ENCODE data around the gene RNF112. TPM values are rescaled to one million over a fixed set of nuclear protein-coding genes. Genes with fewer than 3 reads are reported as not detected.
"Not testable (repeated sequence)": the region's sequence is repeated elsewhere in the genome, so short reads cannot be mapped to it uniquely, and the experiment has no call there.

Gene RNF112
- total RNA-seq, 3 donors from 2014 or later: 2.4 to 13.4 (median 3.4) TPM

DNA sequence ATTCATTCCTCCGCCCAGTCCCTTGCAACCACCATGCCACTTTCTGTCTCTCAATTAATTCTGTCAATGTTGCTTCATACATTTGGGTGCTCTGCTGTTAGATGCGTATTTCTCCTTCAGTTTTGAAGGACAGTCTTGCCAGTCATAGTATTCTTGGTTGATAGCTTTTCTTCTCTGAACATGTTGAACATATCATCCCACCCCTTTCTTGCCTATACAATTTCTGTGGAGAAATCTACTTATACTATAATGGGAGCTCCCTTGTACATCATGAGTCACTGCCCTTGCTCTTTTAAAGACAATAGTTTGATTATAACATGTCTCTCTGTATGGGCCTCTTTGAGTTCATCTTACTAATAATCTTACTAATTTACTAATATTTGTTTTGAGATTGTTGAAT, 34.1 kb downstream of the RNF112 start:
- H3K4me1 ChIP-seq (ENCODE audit: low read depth): no peaks in the 10 kb centered on the region
- TF ChIP-seq CTCF (IDR thresholded peaks at IDR 0.05): no peak
- intact Hi-C loops (cut with DNase I, micrococcal nuclease): loop anchor here (5.0 kb wide), 1 partner anchor 83 kb away; the partner anchor contains the start of gene B9D1 (in 2 of the 2)
- H3K36me3 ChIP-seq (ENCODE audit: low read depth): no peaks in the 10 kb centered on the region
- DNase-seq (no peak), ATAC-seq (no peak)
- H3K9me3 ChIP-seq: peaks cover 2% of the 10 kb centered on the region
- no peak overlapping the region for H3K4me3 ChIP-seq

GRCh38 chr17:19446577-19446976, 35.5 kb downstream of the RNF112 start:
- H3K4me1 ChIP-seq (ENCODE audit: low read depth); ATAC-seq; H3K9me3 ChIP-seq; H3K4me3 ChIP-seq; H3K36me3 ChIP-seq (ENCODE audit: low read depth); DNase-seq: not testable (repeated sequence)
- intact Hi-C loops (cut with DNase I, micrococcal nuclease): loop anchor here (5.0 kb wide), 1 partner anchor 84 kb away; the partner anchor contains the start of gene B9D1 (in 2 of the 2)

DNA sequence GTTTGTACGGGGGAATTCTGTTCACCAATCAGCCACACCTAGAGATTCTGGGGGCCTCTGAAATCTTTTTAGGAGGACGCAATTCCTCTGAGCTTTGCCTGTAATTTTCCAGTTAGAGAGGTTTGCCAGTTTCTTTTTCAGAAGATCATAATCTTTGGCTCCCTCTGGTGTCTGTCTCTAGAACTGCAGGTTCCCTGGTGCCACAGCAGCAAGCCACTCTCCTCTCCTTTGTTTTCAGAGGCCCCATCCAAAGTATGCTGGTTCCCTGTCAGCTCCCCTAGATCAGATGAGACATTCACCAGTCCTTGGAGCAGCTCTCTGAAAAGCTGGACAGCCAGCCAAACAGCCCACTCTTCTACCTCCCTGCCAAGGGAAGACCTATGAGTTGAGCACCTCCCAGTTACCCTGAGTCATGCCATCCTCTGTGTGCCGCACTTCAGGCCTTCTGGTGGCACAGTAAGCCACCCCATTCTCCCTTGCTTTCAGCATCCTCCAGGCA, 36.1 kb downstream of the RNF112 start:
- Histone ChIP-seq H3K4me3 (no peak overlapping the region), H3K36me3 (ENCODE audit: low read depth) (no peaks in the 10 kb centered on the region), H3K4me1 (ENCODE audit: low read depth) (no peaks in the 10 kb centered on the region), H3K9me3 (peaks cover 2% of the 10 kb centered on the region)
- DNase-seq: peak in 1 of 3 donors; percentile 94
- peak; percentile 83 for TF ChIP-seq CTCF (IDR thresholded peaks at IDR 0.05)
- intact Hi-C loops (cut with DNase I, micrococcal nuclease): loop anchor here (5.0 kb wide), 1 partner anchor 85 kb away; the partner anchor contains the start of gene B9D1 (in 2 of the 2)
- peak; percentile 93 for ATAC-seq

DNA sequence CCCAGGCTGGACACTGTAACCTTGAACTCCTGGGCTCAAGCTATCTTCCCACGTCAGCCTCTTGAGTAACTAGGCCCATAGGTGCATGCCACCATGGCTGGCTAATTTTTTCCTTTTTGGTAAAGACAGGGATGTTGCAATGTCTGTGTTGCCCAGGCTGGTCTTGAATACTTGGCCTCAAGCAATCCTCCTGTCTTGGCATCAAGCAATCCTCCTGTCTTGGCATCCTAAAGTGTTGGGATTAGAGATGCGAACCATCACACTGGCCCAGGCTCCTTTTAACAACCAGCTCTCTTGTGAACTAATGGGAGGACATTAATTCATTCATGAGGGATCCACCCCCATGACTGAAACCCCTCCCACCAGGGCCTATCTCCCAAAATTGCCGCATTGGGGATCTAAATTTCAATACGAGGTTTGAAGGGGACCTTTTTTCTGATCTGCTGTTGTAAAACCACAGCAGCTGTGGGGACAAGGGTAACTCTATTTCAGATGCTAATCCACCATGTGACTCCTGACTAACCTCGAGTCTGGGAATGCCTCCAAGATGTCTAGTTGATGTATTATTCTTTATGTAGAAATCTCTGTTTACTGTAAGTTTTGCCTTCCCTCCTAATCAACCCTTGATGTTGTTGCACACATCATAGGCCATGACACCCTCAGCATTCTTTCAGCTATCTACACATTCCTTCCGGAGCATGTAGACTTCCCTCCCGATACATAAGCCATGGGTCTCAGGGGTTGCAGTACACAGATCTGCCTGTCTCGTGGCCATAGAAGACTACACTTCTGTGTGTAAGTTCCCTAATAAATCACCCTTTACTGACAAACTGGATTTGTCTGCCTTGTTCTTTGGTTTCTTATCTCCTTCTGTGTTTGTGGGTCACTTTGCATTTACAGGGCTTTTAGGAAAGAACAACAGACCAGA, 37.6 kb downstream of the RNF112 start:
- Histone ChIP-seq H3K4me3 (no peak overlapping the region), H3K9me3 (peaks cover 2% of the 10 kb centered on the region), H3K36me3 (ENCODE audit: low read depth) (no peaks in the 10 kb centered on the region), H3K4me1 (ENCODE audit: low read depth) (no peaks in the 10 kb centered on the region)
- intact Hi-C loops (cut with DNase I, micrococcal nuclease): loop anchor here (5.0 kb wide), 1 partner anchor 86 kb away; the partner anchor contains the start of gene B9D1 (in 2 of the 2)
- DNase-seq: peak in 1 of 3 donors; percentile 43
- peak; percentile 57 for ATAC-seq
- no peak for TF ChIP-seq CTCF (IDR thresholded peaks at IDR 0.05)

DNA sequence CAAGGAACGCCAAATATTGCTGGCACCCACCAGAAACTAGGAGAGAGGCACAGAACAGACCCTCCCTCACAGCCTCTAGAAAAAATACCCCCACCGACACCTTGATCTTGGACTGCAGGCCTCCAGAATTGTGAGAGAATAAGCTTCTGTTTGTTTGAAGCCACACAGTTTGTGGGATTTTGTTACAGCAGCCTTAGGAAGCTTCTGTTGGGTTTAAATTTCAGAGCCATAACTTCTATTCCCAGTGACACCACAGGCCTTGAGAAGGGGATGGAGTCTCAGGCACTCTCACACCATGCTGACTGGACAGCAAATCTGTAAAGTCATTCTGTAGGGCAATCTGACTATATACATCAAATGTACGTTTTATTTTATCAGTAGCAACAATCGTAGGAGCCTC, 38.6 kb downstream of the RNF112 start:
- Histone ChIP-seq H3K4me3 (no peak overlapping the region), H3K4me1 (ENCODE audit: low read depth) (no peaks in the 10 kb centered on the region), H3K9me3 (peaks cover 2% of the 10 kb centered on the region), H3K36me3 (ENCODE audit: low read depth) (no peaks in the 10 kb centered on the region)
- ATAC-seq (no peak), DNase-seq (no peak)
- intact Hi-C loops (cut with DNase I, micrococcal nuclease): loop anchor here (5.0 kb wide), 1 partner anchor 87 kb away; the partner anchor contains the start of gene B9D1 (in 2 of the 2)
- no peak for TF ChIP-seq CTCF (IDR thresholded peaks at IDR 0.05)

DNA sequence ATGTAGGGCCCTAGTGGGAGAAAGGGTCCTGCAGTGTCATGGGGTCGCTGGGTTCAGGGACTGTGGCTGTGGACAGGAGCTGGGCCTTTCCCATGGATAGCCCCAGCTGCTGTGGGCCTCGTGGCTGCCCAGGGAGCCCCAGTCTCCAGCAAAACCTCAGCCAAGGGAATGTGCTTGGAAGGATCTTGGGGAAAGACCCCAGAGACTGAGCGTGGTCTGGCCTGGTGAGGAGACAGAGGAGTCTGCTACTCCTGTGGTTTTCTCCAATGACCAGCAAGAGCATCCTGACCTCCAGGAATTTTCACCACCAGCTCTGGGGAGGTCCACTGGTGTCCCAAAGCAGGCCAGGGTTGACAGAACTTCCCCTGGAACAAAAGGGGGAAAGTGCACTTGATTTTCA, 42.3 kb downstream of the RNF112 start:
- ATAC-seq: no peak
- intact Hi-C loops (cut with DNase I, micrococcal nuclease): no loop called here
- no peaks in the 10 kb centered on the region for H3K4me1 ChIP-seq (ENCODE audit: low read depth)

More for the DNA sequence above, 42.3 kb downstream of the RNF112 start:
- Histone ChIP-seq H3K36me3 (ENCODE audit: low read depth) (no peaks in the 10 kb centered on the region), H3K9me3 (no peaks in the 10 kb centered on the region), H3K4me3 (no peak overlapping the region)
- no peak for TF ChIP-seq CTCF (IDR thresholded peaks at IDR 0.05)
- no peak for DNase-seq

Data from mucosa of descending colon (tissue), 3 donors.